Lower leg skin (tissue), 3 donors: ENCODE data around the gene KDM8.

ENCODE experiments used
- POLR2A ChIP-seq, 2 donors: fragments of 450-650 bp; IDR thresholded peaks; one replicate each; pipeline ENCODE4 v1.6.1; 2016 to 2017; ENCODE audit warnings: antibody characterized with exemption in 2 of 2, mild to moderate bottlenecking in 1 of 2, moderate library complexity in 1 of 2
- TF ChIP-seq, protein P1 (sequence below), 3 donors: fragments of 450-650 bp; IDR thresholded peaks; one replicate each; pipeline ENCODE4 v1.5.1; 2016; ENCODE audit warnings: antibody characterized with exemption in 3 of 3, mild to moderate bottlenecking in 3 of 3, moderate library complexity in 2 of 3

DNA sequence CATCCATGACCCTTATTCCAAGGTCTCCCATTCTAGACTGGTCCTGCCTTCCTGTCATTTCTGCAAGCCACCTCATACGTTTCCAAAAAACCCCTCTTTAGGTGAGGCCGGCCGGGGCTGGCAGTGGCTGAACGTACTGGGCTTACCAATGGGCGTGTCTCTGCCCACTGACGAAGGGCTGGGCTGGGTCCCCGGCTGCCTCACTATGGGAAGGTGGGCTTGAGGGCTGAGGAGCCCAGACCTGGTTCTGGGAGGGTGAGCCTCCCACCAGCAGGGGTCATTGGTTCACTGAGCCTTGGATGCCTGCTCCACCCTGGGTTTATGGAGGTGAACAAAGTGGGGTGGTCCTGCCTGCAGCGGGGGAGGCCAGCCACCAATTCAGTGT, 19.9 kb downstream of the KDM8 start:
- TF ChIP-seq, protein P1, sequence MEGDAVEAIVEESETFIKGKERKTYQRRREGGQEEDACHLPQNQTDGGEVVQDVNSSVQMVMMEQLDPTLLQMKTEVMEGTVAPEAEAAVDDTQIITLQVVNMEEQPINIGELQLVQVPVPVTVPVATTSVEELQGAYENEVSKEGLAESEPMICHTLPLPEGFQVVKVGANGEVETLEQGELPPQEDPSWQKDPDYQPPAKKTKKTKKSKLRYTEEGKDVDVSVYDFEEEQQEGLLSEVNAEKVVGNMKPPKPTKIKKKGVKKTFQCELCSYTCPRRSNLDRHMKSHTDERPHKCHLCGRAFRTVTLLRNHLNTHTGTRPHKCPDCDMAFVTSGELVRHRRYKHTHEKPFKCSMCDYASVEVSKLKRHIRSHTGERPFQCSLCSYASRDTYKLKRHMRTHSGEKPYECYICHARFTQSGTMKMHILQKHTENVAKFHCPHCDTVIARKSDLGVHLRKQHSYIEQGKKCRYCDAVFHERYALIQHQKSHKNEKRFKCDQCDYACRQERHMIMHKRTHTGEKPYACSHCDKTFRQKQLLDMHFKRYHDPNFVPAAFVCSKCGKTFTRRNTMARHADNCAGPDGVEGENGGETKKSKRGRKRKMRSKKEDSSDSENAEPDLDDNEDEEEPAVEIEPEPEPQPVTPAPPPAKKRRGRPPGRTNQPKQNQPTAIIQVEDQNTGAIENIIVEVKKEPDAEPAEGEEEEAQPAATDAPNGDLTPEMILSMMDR (IDR thresholded peaks at IDR 0.05): no peak
- TF ChIP-seq POLR2A (IDR thresholded peaks at IDR 0.05): no peak
